HFF-Myc (cell line): ENCODE measurements around the gene PPIL1.

Source experiments
- DNase-seq: peaks from one replicate; pipeline ENCODE4 v3.0.0-alpha.2; 2011; ENCODE audit warnings: low read depth; ENCODE audit errors: extremely low read depth
- H3K4me3 ChIP-seq: replicated peaks from 2 replicates; pipeline ENCODE4 v1.5.1; 2011; ENCODE audit warnings: low read depth, mild to moderate bottlenecking, control low read depth, low read length
- TF ChIP-seq, protein P1 (sequence below): IDR thresholded peaks from 2 replicates; pipeline ENCODE4 v1.5.1; 2012; ENCODE audit warnings: mild to moderate bottlenecking, low read depth, low read length, control low read depth; ENCODE audit errors: missing control alignments

PPIL1 gene

GRCh38 chr6:36837022-36837339, 37.6 kb downstream of the PPIL1 start:
- DNase-seq, result no peak
- TF ChIP-seq, protein P1, sequence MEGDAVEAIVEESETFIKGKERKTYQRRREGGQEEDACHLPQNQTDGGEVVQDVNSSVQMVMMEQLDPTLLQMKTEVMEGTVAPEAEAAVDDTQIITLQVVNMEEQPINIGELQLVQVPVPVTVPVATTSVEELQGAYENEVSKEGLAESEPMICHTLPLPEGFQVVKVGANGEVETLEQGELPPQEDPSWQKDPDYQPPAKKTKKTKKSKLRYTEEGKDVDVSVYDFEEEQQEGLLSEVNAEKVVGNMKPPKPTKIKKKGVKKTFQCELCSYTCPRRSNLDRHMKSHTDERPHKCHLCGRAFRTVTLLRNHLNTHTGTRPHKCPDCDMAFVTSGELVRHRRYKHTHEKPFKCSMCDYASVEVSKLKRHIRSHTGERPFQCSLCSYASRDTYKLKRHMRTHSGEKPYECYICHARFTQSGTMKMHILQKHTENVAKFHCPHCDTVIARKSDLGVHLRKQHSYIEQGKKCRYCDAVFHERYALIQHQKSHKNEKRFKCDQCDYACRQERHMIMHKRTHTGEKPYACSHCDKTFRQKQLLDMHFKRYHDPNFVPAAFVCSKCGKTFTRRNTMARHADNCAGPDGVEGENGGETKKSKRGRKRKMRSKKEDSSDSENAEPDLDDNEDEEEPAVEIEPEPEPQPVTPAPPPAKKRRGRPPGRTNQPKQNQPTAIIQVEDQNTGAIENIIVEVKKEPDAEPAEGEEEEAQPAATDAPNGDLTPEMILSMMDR, result no peak
- H3K4me3 ChIP-seq, result no peak overlapping the region

DNA sequence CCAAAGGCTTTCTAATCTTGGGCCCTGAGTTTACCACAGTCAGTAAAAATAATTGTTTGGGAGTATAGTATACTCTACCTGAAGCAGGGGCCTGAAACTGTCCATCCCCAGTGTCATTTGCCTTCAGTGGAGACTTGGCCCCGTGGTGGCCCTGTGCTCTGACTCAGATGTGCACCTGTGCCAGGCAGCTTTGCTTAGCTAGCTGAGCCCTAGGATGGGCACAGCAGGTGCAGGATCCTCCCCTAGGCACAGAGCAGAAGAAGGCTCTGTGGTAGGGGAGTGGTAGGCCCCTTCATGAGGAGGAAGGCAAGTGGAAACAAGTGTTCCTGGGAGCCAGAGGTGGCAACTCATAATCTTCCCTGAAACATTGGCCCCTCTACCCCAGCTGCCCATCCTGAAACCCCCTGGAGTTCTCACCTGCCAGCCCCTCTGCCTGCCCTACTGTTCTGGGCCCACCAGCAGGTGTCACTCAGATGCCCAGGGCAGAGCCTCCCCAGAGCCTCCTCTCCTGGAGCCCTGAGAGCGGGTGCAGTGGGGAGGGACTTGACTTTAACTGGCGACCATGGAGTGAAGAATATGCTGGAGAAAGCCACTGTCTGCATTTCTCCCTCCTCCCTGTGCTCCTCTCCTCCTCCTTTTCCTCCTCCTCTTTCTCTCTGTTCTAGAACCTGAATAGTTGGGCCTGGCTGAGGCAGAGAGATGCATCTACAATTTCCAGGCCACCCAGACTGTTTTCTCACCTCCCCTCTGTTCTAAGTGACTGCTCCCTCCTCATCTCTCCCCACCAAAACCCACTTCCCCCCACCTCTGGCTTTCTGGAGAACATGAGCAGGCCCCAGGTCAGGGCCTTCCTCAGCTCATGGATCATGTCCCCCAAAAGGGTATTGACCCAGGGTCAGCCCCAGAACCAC, 38.2 kb downstream of the PPIL1 start:
- DNase-seq, result no peak
- TF ChIP-seq, protein P1, result no peak
- no peak overlapping the region for H3K4me3 ChIP-seq

DNA sequence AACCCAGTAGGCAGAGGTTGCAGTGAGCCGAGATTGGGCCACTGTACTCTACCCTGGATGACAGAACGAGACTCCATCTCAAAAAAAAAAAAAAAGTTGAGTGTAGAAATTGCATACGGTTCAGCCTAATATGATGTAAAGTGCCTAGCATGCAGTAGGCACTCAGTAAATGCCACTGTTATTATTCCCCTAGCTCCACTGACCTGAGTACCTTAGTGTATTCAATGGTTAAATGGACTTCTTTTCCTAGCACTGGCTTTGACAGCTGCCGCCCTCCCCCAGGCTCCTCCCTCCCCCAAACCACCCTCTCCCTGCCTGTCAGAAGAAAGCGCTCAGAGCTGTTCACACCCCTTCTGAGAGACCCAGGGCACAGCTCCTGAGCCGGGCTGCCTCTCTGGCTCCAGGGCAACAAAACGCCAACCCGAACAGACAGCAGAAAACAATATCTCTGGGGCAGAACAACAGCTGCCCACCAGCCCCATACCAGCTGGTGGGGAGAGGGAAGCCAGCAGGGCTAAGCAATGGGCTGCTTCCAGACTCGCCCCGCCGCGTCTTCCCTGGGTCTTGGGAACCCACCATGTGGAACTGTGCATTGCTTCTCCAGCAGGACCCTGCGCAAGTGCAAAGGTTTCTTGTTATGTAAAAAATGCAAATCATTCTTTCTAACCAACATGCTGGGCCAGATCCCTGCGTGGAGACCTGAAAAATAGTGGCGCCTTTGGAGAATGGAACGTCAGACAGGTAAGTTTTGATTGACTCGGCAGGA, 39.8 kb downstream of the PPIL1 start:
- DNase-seq, result no peak
- no peak overlapping the region for H3K4me3 ChIP-seq
- TF ChIP-seq, protein P1, result no peak

- H3K4me3 ChIP-seq, result no peak overlapping the region
- TF ChIP-seq, protein P1, result no peak
- no peak for DNase-seq
Observed at GRCh38 chr6:36833182-36833789, 41.3 kb downstream of the PPIL1 start.

- H3K4me3 ChIP-seq, result no peak overlapping the region
- TF ChIP-seq, protein P1, result no peak
- DNase-seq, result no peak
Observed at GRCh38 chr6:36832313-36832712, 42.3 kb downstream of the PPIL1 start.

GRCh38 chr6:36830577-36830976, 44.0 kb downstream of the PPIL1 start:
- no peak overlapping the region for H3K4me3 ChIP-seq
- TF ChIP-seq, protein P1, result no peak
- DNase-seq, result no peak
